HG03108 (cell line): Measurements from ENCODE around the gene CSNK2A1.
"Not testable (repeated sequence)": the region's sequence is repeated elsewhere in the genome, so short reads cannot be mapped to it uniquely, and the experiment has no call there.

ENCODE experiments used
- ATAC-seq: cut with Tn5 transposase; IDR thresholded peaks from one replicate; pipeline ENCODE4 v1.9.1; 2021; ENCODE audit warnings: moderate library complexity; ENCODE audit not compliant: unreplicated experiment

Gene CSNK2A1

DNA sequence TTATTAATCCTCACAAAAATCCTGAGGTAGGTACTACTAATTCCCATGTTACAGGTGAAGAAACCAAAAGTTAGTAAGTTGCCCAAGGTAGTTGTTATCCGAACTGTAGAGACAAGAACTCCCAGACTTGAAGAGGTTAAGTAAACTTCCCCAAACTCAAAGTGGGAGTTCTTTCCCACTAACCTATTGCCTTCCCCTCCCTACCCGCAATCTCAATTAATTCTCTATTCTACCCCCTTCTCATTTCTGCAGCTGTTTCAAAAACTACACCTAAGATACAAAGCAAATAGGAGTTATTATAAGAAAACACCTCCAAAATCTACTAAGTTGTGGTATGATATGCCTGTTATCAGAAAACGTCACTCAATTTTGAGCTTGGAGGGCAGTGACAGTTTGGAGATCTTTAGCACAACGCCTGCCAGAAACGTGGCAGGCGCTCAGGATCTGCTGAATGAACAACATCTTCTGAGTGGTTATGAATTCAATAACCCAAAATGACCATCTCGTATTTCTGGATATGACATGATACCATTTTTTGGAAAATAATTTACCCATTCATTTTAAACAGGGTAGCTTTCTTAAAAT, 7.1 kb downstream of the CSNK2A1 start:
- ATAC-seq, result no peak

DNA sequence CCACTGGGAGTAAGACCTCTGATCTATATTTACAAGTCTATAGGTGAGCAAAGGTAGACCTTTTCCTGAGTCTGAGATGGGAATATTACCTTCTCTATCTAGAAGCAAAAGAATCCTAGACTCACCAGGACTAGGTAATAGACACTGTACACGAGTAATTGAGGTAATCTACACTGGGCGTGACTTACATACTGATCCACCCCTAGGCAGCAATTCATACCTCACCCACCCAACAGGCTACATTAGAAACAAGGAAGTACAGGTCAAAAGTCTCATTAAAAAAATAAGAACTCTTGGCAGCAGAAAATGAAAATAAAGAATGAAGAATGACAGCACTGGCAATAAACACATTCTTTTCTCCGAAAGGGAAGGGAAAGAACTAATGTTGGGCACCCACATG, 7.6 kb downstream of the CSNK2A1 start:
- no peak for ATAC-seq

DNA sequence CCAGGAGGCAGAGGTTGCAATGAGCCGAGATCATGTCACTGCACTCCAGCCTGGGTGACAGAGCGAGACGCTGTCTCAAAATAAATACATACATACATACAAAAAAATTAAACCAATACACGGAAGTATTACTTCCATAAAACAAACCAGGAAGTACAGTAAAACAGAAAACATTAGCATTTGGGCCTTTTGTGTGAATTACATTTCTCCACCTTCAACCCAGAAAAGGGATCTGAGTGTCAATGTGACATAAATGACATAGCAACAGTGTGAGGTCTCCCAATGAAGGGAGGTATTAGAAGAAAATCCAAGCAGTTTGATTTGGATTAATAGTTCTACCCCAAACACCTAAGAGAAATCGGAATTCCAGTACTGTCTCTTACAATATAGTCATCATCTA, 10.1 kb downstream of the CSNK2A1 start:
- ATAC-seq, result no peak

DNA sequence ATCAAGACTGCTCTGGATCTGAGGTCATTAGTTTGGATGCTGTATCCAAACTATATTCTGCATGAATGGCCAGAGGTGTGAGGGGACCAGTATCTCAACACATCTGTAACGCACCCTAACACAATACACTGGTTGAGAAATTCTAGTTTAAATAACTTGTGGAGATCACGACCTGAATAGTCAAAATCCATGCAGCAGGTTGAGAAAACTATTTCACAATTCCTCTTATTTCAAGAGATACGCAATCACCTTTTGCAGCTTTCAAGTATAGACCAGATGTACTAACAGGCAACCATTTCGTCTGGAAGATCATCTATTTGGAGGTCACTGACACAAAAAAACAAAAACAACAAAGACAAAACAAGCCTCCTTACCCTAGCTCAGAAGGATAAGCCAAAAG, 11.1 kb downstream of the CSNK2A1 start:
- ATAC-seq, result no peak

DNA sequence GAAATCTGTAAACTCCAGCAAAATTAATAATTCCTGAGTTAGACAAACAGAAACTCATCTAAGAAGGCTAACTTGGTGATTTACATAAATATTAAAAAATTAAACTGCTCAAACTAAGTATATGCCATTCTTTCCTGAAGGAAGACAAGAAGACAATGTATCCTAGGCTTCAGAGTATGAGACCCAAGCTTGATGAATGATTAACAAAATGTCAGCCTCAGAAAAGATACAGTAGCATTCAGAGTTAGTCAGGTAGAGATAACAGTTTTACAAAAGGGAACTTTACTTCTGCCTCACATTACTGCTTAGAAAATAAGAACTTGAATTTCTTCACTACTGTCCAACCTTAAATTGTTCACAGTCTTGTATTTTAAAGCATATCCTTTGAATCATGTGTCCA, 12.0 kb downstream of the CSNK2A1 start:
- ATAC-seq, result no peak

DNA sequence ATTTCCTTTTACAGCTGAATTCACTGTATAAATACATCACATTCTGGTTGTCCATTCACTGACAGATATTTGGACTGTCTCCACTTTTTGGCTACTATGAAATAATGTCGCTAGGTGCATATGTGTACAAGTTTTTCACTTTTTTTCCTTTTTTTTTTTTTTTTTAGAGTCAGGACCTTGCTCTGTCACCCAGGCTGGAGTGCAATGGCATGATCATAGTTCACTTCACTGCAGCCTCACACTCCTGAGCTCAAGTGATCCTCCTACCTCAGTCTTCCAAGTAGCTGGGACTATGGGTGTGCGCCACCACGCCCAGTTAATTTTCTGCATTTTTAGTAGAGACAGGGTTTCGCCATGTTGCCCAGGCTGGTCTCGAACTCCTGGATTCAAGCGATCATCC, 13.3 kb downstream of the CSNK2A1 start:
- no peak for ATAC-seq

DNA sequence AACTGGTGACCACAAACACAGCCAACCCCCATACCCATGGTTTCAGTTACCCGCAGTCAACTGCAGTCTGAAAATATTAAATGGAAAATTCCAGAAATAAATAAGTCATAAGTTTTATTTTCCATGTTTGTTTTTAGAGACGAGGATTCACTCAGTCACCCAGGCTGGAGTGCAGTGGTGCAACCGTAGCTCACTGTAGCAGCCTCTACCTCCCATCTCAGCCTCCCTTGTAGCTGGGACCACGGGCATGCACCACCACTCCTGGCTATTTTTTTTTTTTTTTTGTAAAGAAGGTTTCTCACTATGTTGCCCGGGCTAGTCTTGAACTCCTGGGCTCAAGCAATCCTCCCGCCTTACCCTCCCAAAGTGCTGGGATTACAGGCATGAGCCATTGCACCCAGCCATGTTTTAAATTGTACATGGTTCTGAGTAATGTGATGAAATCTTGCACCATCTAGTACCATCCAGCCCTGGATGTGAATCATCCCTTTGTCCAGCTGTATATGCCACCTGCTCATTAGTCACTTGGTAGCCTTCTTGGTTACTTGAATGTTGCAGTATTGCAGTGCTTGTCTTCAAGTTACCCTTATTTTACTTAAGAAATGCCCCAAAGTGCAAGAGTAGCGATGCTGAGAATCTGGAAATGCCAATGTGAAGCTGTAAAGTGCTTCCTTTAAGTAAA, 14.5 kb downstream of the CSNK2A1 start:
- no peak for ATAC-seq

DNA sequence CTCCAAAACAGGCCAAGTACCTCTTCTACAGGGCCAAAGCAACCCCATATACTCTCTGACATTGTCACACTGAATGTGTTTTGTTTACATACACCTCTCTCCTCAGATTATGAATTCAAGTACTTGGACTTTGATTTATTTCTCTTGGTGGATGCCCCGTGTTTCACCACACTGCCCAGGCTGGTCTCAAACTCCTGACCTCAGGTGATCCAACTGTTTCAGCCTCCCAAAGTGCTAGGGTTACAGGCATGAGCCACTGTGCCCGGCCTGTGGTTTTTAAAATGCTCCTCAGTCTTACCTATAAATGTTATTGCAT, 16.1 kb downstream of the CSNK2A1 start:
- no peak for ATAC-seq

DNA sequence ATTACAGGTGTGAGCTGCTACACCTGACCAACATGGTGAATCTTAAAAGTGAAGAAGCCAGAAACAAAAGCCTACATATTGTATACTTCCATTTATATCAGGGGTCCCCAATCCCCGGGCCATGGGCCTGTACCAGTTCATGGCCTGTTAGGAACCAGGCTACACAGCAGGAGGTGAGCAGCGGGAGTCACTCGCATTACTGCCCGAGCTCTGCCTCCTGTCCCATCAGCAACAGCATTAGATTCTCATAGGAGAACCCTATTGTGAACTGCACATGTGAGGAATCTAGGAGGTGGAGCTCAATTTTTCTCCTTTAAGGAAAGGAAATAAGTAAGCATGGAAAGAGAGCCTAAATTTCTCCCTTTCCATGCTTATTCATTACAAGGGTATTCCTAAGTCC, 21.7 kb downstream of the CSNK2A1 start:
- ATAC-seq, result no peak

DNA sequence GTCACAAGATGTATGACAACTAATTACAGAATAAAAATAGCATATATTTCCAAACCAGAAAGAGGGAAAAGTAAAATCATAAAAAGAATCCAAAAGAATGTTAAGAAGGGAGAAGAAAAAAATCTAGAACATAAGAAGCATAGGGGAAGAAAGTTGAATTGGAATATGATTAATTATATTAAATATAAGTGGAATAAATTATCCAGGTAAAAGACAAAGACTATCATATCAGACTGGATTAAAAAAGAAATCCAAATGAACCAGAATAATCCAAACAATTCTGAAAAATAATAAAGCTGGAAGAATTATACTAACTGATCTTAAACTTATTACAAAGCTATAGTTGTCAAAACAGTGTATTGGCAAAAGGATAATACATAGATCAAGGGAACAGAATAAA, 23.6 kb downstream of the CSNK2A1 start:
- ATAC-seq, result no peak

DNA sequence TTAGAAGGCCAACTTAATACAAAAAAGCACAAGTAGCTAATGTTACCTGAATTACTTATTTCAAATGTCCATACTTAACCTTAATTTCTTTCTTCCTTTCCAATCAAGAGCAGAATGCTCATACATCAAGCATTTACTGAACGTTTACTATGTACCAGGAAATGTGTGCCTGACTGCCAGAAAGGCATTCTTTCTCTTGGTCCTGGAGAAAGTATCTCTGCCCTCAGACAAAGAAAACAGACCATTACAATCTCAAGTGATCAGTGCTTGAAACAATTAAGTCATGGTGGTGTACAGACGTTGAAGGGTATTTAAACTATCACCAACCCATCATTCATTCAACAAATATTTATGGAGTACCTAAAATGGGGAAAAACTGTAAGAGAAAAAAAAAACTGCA, 26.4 kb downstream of the CSNK2A1 start:
- ATAC-seq, result no peak

DNA sequence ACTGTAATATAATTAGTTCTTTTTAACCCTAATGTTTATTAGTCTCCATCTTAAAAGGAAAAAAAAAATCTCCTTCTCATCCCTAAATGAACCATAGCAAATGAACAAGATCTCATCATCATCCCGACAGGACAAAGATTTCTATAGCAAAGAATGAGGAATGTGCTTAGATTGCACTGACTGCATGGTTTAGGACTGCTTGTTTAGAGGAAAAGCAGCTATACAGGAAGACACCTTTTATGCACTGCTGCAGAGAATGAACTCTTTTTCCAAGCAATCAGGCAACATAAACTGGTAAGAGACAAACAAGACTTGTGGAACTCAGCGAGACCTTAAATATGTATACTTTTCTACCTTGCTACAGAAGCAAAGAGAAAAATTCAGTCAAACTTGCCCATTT, 26.8 kb downstream of the CSNK2A1 start:
- no peak for ATAC-seq

DNA sequence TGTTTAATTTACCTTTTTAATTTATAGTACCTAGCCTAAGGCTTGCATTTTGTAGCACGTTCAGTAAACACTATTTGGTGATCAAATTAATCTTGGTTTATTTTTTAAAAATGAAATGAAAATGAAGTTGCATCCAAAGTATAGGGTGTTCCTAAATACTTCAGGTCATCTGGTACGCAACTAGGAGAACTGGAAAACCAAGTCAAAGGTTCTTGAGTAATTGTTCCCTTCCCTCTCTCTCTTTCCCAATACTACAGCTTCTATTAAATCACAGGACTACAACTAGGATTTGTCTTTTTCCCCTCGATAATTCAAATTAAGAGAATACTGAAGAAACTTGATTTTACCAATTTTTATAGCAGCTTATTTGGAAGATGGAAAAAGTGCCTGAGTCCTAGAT, 27.9 kb downstream of the CSNK2A1 start:
- ATAC-seq, result no peak

DNA sequence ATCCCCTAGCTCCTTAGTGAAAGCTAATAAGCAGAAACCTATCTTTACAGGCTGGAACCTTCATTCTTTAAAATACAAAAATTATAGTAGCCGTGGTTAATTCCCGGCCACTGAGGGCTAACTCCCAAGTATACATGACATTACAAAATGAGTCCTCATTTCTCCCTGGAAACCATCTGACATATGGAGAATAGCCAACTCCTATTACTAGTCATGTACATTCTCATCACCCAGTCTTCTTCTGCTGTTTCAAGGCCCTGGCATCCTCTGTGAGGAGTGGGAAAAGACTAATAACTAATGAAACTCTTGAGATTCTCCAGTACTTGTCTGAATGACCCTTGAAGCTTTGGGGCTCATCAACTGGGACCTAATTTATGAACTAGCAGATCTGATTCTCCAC, 30.2 kb downstream of the CSNK2A1 start:
- ATAC-seq, result no peak

DNA sequence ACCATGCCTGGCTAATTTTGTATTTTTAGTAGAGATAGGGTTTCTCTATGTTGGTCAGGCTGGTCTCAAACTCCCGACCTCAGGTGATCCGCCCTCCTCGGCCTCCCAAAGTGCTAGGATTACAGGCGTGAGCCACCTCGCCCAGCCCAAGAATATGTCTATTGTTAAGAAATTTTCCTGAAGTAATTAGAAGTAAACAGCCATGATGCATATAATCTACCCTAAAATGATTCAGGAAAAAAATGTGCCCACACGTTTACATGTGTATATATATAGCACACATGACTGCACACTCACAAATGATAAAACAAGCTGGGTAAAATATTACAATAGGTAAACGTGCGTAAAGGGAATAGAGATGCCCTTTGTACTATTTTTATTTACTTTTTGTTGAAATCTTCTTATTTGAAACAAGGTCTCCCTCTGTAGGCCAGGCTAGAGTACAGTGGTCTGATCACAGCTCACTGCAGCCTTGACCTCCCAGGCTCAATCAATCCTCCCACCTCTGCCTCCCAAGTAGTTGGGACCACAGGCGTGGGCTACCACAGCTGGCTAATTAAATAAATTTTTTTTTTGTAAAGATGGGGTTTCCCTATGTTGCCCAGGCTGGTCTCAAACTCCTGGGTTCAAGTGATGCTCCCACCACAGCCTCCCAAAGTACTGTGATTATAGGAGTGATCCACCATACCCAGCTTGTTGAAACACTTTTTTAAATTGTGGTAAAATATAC, 33.1 kb downstream of the CSNK2A1 start:
- not testable (repeated sequence) for ATAC-seq

DNA sequence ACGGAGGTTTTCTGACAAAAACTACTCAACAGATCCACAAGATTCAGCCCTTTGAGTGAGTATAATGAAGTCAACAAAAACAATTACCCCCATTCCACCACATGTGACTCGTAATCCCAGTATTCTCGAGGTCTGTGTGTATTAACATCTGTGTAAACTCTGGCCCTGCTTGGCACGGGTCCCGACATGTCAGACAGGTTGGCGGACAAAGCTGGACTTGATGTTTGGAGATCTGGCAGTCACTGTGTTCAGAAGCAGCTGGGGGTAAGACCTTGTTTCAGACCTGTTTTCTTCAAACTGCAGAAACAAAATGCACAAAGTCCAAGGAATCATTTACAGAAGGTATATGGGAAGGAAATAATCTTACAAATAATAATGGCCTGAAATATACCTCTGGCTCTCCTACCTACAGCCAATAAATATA, 35.2 kb downstream of the CSNK2A1 start:
- not testable (repeated sequence) for ATAC-seq

DNA sequence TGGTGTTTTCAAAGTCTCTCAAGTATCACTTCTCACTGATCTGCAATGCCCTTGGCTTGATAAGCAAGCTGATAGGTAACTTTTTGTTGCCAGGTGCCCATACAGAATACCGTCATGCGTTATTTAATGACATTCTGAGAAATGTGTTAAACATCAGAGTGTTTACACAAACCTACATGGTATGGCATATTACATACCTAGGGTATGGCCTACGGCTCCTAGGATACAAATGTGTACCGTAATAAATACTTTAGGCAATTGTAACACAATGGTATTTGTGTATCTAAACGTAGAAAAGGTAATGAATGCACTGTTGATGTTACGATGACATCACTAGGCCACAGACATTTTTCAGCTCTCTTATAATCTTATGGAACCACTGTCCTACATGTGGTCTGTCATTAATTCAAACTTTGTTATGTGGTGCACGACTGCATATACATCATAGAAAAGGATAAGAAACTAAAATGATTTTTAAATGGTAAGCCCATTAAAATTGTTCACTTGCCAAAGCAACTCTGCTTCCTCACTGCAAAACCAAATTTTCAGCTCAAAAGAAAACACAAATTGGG, 35.7 kb downstream of the CSNK2A1 start:
- ATAC-seq, result no peak

DNA sequence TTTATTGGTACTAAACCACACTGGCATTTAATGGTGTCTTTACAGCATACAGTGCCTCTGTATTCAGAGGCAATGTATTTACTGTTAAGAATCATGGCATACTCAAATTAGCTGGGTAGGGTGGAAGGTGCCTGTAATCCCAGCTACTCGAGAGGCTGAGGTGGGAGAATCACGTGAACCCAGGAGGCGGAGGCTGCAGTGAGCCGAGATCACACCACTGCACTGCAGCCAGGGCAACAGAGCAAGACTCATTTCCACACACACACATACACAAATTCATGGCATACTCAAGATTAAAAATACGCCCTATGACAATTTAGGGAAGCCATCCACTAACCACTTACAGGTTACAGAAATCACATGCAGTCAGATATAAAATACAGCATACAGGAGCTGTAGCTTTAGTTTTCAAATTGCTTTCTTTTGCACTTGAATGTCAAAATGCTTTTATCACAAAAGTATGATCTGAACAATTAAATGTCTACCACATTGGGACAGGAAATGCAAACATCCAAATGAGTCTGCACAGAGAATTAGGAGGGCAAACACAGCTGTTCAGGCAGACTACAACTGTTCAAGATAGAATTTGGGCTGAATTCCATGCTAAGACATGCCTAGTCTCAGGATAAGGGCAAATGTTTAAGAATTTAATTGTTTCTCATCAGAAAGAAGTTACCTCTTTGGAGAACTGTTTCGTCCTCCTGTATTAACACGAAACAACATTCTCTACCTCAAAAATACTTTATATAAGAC, 36.4 kb downstream of the CSNK2A1 start:
- no peak for ATAC-seq

DNA sequence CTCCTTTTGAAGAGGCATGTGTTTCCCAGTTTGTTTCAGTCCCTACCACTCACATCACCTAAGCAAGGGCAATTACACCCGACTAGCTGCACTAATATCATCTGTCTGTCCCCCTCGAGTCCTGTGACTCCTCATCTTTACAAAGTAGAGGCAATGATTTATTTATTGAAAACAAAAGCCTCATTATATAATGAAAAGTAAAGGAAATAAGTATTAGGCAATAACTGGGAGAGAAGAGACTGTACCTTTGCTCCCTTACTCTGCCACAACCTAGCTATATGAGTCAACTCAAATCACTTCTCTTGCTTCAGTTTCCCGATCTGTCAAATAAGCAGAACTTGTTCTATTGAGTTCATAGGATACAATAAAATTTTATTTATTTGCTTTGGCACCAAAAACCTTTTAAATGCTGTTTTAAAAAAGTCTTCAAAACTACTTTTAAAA, 38.9 kb downstream of the CSNK2A1 start:
- ATAC-seq, result no peak

DNA sequence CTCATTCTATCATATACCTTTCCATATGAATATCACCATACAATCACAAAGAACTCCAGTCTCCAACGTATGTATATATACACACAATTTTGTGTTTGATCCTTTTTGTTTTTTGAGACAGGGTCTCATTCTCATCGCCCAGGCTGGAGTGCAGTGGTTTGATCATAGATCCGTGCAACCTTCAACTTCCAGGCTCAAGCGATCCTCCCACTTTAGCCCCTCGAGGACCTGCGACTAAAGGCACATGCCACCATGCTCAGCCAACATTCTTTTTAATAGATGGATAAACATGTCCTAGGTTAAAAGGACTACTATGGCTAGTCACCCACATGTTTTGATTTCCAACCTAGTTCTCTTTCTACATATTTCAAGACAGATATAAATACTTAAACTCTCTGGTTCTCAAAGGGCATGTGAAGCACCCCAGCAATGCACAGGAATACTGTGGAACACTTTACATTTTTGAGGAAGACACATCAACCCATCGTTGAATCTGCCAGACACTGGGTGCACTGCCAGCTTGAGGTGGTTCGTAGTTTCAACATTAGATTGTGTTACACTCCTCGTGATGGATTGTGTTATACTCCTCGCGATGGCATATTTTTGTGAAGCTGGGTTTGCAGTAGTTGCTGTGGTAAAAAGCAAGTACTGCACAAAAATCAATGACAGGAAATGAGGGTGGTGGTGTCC, 40.4 kb downstream of the CSNK2A1 start:
- ATAC-seq, result no peak

DNA sequence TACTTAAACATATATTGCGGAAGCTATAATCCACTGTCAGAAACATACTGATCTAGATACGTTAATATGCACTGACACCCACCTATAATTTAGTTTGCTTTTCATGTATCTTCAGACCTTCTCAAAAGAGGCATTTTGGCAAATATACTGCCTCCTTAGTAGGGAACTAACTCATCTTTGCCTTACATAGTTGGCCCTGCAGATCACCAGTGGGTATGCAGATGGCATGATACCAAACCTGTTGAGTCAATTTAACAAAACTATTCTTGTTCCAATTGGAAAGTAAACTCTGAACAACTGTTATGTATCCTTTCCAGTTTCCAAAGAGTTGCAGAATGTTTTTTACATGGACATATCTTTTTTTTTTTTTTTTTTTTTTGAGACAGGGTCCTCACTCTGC, 45.6 kb downstream of the CSNK2A1 start:
- no peak for ATAC-seq
